PC-3 (cell line): ENCODE data around the gene RBP3. TPM values are rescaled to one million over a fixed set of nuclear protein-coding genes. Genes with fewer than 3 reads are reported as not detected.
A peak's percentile ranks its signal among the peaks of the same experiment; 100 is the strongest.

Source experiments
- ATAC-seq: fragments of 200-7000 bp; cut with Tn5 transposase; 2 replicates; pipeline ENCODE4 v1.9.1; 2020; ENCODE audit warnings: mild to moderate bottlenecking, moderate library complexity
- BruUV-seq: library from RNA; stranded (reverse); fragments of 400-500 nt; replicated peaks from 2 replicates; lab custom pipeline; 2021; lab: Mats Ljungman, UMichigan
- CTCF ChIA-PET: fragments of 300-600 bp; sonication (Branson Sonifier 250); formaldehyde crosslinking; loops from one replicate; lab custom pipeline; 2022; ENCODE audit warnings: antibody characterized with exemption; lab: Charles Lee
- POLR2A ChIA-PET: fragments of 300-600 bp; sonication (Branson Sonifier 250); formaldehyde crosslinking; loops from one replicate; lab custom pipeline; 2022; ENCODE audit warnings: antibody characterized with exemption; ENCODE audit not compliant: unreplicated experiment; lab: Charles Lee
- DNase-seq: peaks from one replicate; pipeline ENCODE4 v3.0.0-alpha.2; 2015
- H2AFZ ChIP-seq: fragments of 300-600 bp; sonication (generic); 2 replicates; pipeline ENCODE4 v1.6.0; 2016; ENCODE audit warnings: antibody characterized with exemption, low read length
- H3F3A ChIP-seq: fragments of 300-600 bp; sonication (generic); one replicate; pipeline ENCODE4 v1.6.0; 2017; ENCODE audit warnings: antibody characterized with exemption, low read length, control low read depth, mild to moderate bottlenecking; ENCODE audit not compliant: unreplicated experiment
- H3K27ac ChIP-seq: fragments of 300-600 bp; sonication (generic); 2 replicates; pipeline ENCODE4 v1.5.1; 2016; ENCODE audit warnings: mild to moderate bottlenecking, low read length
- H3K27me3 ChIP-seq: fragments of 300-600 bp; sonication (generic); 2 replicates; pipeline ENCODE4 v1.6.1; 2016; ENCODE audit warnings: low read length, mixed read lengths
- H3K36me3 ChIP-seq: fragments of 300-600 bp; sonication (generic); 2 replicates; pipeline ENCODE4 v1.6.1; 2016; ENCODE audit warnings: low read depth, mixed run types, low read length, mixed read lengths
- H3K4me1 ChIP-seq: fragments of 300-600 bp; sonication (generic); 2 replicates; pipeline ENCODE4 v1.5.1; 2016; ENCODE audit warnings: low read length; ENCODE audit not compliant: insufficient read depth
- H3K4me2 ChIP-seq: fragments of 300-600 bp; sonication (generic); 2 replicates; pipeline ENCODE4 v1.6.0; 2016; ENCODE audit warnings: low read length
- H3K4me3 ChIP-seq: fragments of 300-600 bp; sonication (generic); 2 replicates; pipeline ENCODE4 v1.5.1; 2016; ENCODE audit warnings: mild to moderate bottlenecking, low read length, mixed read lengths
- H3K79me2 ChIP-seq: fragments of 300-600 bp; sonication (generic); 2 replicates; pipeline ENCODE4 v1.6.1; 2017; ENCODE audit warnings: low read length, mixed read lengths
- H3K9ac ChIP-seq: fragments of 300-600 bp; sonication (generic); 2 replicates; pipeline ENCODE4 v1.6.0; 2016; ENCODE audit warnings: mild to moderate bottlenecking, low read length
- H3K9me2 ChIP-seq: fragments of 300-600 bp; sonication (generic); replicated peaks from 2 replicates; pipeline ENCODE4 v1.6.1; 2016; ENCODE audit warnings: mixed run types, low read length, mixed read lengths
- H3K9me3 ChIP-seq: fragments of 300-600 bp; sonication (generic); 2 replicates; pipeline ENCODE4 v1.6.1; 2016; ENCODE audit warnings: low read length, mixed read lengths
- H4K20me1 ChIP-seq: fragments of 300-600 bp; sonication (generic); 2 replicates; pipeline ENCODE4 v1.6.1; 2016; ENCODE audit warnings: low read length, mixed read lengths
- CTCF ChIP-seq: fragments of 300-600 bp; sonication (generic); conservative IDR thresholded peaks from 2 replicates; pipeline ENCODE4 v1.5.1; 2017; ENCODE audit warnings: antibody characterized with exemption, low read depth, mild to moderate bottlenecking, low read length
- EZH2 ChIP-seq: fragments of 300-600 bp; sonication (generic); IDR thresholded peaks from one replicate; pipeline ENCODE4 v1.6.1; 2017; ENCODE audit warnings: antibody characterized with exemption, mild to moderate bottlenecking, low read length; ENCODE audit not compliant: unreplicated experiment
- EZH2phosphoT487 ChIP-seq: fragments of 300-600 bp; sonication (generic); IDR thresholded peaks from 2 replicates; pipeline ENCODE4 v1.6.1; 2018; ENCODE audit warnings: mild to moderate bottlenecking, antibody characterized with exemption, low read length, borderline replicate concordance
- intact Hi-C: fragments of 100-400 bp; cut with micrococcal nuclease; formaldehyde crosslinking; loops from 2 replicates; pipeline ENCODE4 v1.9.0; 2023
- total RNA-seq: library from RNA; depleted of rRNA; stranded (reverse); fragments of >200 nt; gene quantifications from 2 replicates; pipeline ENCODE4 v1.2.3, GENCODE V29; 2014

RBP3 gene
- total RNA-seq, 1 experiment from 2014 or later = not detected

- POLR2A ChIA-PET = no interaction called here
- no TSS peak for BruUV-seq
- TF ChIP-seq EZH2 (no peak), EZH2phosphoT487 (no peak), CTCF (no peak)
These were observed 5.2 kb downstream of the RBP3 start for GRCh38 chr10:47353351-47353750.

GRCh38 chr10:47354165-47354564 lies 6.0 kb downstream of the RBP3 start:
- no peaks in the 10 kb centered on the region for H3K9me3 ChIP-seq
- H3K9me2 ChIP-seq = no peaks in the 10 kb centered on the region
- H3K9ac ChIP-seq = no peak overlapping the region
- no peak overlapping the region for H3K27ac ChIP-seq
- H3K4me2 ChIP-seq = no peak overlapping the region
- H3K36me3 ChIP-seq = no peaks in the 10 kb centered on the region
- peak; percentile 49 for TF ChIP-seq CTCF
- no peak for TF ChIP-seq EZH2phosphoT487
- no peaks in the 10 kb centered on the region for H3F3A ChIP-seq
- DNase-seq (peak; percentile 29), ATAC-seq (peak; percentile 90)
- ChIA-PET CTCF (no interaction called here), POLR2A (no interaction called here)
- BruUV-seq = no TSS peak
- H3K27me3 ChIP-seq = no peaks in the 10 kb centered on the region
- intact Hi-C loops = no loop called here
- H3K4me1 ChIP-seq = no peaks in the 10 kb centered on the region
- no peaks in the 10 kb centered on the region for H4K20me1 ChIP-seq
- H3K4me3 ChIP-seq = no peak overlapping the region
- H2AFZ ChIP-seq = no peak overlapping the region
- H3K79me2 ChIP-seq = no peaks in the 10 kb centered on the region

More at GRCh38 chr10:47353351-47353750, 5.2 kb downstream of the RBP3 start:
- no peak overlapping the region for H3K9ac ChIP-seq
- H4K20me1 ChIP-seq = no peaks in the 10 kb centered on the region
- no peak overlapping the region for H3K4me2 ChIP-seq
- ATAC-seq (no peak), DNase-seq (no peak)
- no peaks in the 10 kb centered on the region for H3K36me3 ChIP-seq
- no peaks in the 10 kb centered on the region for H3K4me1 ChIP-seq
- no peaks in the 10 kb centered on the region for H3K9me2 ChIP-seq
- H3K4me3 ChIP-seq = no peak overlapping the region
- no peaks in the 10 kb centered on the region for H3K27me3 ChIP-seq
- no peaks in the 10 kb centered on the region for H3K79me2 ChIP-seq
- no peaks in the 10 kb centered on the region for H3F3A ChIP-seq
- intact Hi-C loops = no loop called here
- no peaks in the 10 kb centered on the region for H3K9me3 ChIP-seq
- CTCF ChIA-PET = no interaction called here
- H2AFZ ChIP-seq = no peak overlapping the region
- no peak overlapping the region for H3K27ac ChIP-seq

GRCh38 chr10:47354900-47355299 lies 6.7 kb downstream of the RBP3 start:
- Histone ChIP-seq H3K79me2 (no peaks in the 10 kb centered on the region), H3F3A (no peaks in the 10 kb centered on the region), H3K27me3 (no peaks in the 10 kb centered on the region), H3K4me2 (no peak overlapping the region), H2AFZ (no peak overlapping the region), H3K4me1 (no peaks in the 10 kb centered on the region), H3K4me3 (no peak overlapping the region), H3K9me3 (no peaks in the 10 kb centered on the region), H3K9me2 (no peaks in the 10 kb centered on the region), H4K20me1 (no peaks in the 10 kb centered on the region), H3K36me3 (no peaks in the 10 kb centered on the region), H3K9ac (no peak overlapping the region), H3K27ac (no peak overlapping the region)
- no TSS peak for BruUV-seq
- DNase-seq = no peak
- ATAC-seq = no peak
- POLR2A ChIA-PET = no interaction called here
- TF ChIP-seq EZH2 = no peak
- TF ChIP-seq EZH2phosphoT487 = no peak
- TF ChIP-seq CTCF = no peak
- intact Hi-C loops = no loop called here
- CTCF ChIA-PET = no interaction called here
